GM19397 (cell line): Measurements from ENCODE around the gene ITPR3.
A peak's percentile ranks its signal among the peaks of the same experiment; 100 is the strongest.
"Not testable (repeated sequence)": the region's sequence is repeated elsewhere in the genome, so short reads cannot be mapped to it uniquely, and the experiment has no call there.

Experiments
- ATAC-seq: cut with Tn5 transposase; IDR thresholded peaks from one replicate; pipeline ENCODE4 v1.9.1; 2021; ENCODE audit warnings: mild to moderate bottlenecking, moderate library complexity; ENCODE audit not compliant: unreplicated experiment

The ITPR3 gene

DNA sequence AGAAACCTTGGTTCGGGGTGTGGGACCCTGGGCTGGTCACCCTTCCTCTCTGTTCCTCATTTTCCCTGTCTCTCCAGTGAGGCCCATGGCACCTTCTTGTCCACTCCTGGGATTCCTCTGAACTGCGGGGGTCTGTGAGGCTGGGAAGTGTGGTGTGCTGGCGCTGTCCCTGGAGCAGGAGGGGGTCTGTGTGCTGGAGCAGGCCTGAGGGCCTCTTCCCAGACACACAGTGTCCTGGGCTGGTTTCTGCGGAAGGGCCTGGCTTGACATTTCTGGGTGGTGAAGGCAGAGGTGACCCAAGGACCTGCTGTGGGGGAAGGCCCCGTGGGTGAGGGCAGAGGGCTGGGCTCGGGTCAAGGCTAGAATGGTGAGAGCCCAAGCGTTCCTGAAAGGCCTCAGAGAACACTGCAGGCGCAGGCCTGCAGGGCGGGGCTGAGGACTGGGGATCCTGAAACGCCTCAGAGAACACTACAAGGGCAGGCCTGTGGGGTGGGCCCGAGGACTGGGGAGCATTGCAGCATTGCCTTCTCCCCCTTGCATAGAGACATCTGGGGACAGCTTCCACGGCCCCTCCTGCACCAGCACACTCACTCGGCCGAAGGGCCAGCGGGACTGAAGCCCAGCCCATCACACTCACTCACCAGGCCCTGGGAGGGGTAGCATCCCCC is 30.5 kb upstream of the ITPR3 start:
- ATAC-seq: no peak

DNA sequence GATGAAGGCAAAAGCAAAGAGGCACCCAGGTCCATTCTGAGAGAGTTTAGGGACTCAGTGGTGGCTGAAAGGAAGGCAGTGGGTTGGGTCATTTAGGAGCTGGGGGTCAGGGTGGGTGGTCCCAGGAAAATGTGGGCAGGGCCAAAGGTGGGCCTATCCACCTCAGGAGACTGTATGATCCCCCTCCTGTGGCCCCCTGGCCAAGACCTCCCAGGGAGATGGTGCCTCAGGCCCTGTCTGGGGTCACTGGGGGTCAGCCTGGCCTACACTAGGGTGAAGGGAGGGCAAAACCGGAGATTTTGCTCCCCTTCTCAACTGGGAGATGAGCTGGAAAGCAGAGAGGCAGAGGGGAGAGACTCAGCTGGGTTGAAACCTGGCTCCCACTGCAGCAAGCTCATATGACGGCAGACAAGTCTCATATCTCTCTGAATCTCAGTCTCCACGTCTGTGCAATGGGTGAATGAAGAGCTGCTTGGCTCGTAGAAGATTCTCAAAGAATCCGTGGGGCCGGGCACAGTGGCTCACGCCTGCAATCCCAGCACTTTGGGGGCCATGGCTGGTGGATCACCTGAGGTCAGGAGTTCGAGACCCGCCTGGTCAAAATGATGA is 29.6 kb upstream of the ITPR3 start:
- no peak for ATAC-seq

DNA sequence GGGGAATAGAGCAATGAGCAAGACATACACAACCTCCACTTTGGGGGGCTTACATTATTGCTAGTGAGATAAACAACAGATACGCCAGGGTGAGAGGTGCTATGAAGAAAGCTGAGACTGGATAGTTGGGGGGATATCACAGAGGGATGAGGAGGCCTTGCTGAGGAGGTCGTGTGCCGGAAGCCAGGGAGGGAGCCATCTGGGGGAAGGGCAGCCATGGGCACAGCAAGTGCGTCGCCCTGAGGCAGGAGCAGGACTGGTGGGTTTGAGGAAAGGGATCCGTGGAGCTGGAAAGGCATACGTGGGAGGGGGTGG is 28.9 kb upstream of the ITPR3 start:
- ATAC-seq: no peak

DNA sequence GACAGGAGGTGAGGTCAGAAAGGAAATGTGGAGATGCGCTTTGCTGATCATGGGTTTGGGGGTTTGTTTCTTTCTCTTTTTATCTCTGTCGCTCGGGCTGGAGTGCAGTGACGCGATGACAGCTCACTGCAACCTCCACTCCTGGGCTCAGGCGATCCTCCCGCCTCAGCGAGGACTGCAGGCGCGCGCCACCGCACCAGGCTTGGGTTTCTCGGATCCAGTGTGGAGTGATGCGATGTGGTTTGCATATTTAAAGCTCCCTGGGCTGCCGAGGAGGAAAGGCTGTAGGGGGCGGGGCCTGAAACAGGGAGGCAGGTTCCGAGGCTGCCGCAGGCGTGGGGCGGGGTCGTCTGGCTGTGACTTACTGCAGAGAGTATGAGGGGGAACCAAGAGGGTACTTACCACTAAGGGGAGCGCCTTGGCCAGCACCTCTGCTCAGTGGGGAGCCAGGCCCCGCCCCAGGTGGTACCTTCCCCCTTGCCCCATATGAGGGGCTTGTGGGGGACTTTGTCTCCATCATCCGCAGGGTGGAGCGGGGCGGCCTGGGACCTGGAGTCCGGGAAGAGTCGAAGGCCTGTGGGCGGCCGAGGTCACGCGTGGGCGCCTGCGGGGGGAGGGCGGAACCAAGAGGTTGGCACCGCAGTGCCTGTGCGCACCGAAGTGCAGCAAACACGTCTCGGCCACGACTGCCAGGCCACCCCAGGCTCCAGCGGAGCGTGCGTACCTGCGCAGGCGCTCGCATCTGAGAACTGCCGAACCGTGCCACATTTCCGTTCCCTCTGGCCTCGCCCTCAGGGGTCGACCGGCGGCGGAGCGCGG is 28.3 kb upstream of the ITPR3 start:
- ATAC-seq: peak; percentile 47

DNA sequence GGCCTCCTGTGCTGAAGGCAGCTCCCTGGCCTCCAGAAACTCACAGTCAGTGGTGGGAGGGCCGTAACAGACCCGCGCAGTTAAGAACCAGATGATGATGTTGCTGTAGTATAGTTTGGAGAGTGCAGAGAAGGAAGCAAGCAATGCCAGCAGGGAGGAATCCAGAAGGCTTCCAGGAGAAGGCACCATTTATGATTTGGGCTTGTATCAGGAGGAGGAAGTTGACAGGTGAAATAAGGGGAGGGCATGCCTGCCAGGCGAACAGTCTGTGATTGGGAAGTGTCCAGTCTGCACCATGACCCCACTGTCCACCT is 27.8 kb upstream of the ITPR3 start:
- no peak for ATAC-seq

DNA sequence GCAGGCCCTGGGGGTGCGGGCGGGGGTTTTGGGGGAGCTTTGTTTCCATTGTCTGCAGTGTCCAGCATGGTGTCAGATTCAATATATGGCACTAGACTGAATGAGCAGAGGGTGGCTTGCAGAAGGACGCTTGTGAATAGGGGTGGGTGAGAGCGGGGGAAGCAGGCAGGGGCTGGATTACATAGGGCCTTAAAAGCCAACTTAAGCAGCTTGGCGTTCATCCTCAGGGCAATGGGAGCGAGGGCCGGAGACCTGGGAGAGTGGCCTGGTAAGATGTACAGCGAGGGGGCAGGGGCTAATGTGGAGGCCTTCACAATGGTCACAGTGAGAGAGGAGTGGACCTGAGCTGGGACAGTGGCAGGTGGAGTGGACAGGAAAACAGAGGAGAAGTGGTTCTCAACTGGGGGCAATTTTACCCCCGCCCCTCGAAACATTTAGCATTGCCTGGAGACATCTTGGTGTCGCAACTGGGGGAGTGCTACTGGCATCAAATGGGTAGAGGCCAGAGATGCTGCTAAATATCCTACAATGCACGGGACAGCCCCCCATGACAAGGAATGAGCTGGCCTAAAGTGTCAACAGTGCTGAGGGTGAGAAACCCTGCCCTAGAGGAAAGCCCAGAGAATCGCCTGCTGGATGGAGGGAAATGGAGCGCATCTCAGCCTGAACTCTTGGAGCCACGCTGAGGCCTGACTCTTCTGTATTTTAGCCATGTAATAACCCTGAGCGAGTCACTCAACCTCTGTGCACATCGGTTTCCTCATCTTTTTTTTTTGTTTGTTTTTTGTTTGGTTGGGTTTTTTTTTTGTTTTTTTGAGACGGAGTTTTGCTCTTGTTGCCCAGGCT is 25.9 kb upstream of the ITPR3 start:
- no peak for ATAC-seq

DNA sequence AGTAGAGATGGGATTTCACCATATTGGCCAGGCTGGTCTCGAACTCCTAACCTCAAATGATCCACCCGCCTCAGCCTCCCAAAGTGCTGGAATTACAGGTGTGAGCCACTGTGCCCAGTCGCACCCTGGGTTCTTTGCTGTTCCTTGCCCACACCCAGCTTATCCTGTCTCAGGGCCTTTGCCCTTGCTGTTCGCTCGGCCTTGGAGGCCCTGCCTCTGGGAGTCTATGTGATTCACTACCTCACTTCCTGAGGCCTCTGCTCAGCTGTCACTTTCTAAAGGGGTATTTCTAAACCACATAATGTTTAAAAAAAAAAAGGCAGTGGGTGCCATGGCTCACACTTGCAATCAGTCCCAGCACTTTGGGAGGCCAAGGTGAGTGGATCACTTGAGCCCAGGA is 24.2 kb upstream of the ITPR3 start:
- not testable (repeated sequence) for ATAC-seq

DNA sequence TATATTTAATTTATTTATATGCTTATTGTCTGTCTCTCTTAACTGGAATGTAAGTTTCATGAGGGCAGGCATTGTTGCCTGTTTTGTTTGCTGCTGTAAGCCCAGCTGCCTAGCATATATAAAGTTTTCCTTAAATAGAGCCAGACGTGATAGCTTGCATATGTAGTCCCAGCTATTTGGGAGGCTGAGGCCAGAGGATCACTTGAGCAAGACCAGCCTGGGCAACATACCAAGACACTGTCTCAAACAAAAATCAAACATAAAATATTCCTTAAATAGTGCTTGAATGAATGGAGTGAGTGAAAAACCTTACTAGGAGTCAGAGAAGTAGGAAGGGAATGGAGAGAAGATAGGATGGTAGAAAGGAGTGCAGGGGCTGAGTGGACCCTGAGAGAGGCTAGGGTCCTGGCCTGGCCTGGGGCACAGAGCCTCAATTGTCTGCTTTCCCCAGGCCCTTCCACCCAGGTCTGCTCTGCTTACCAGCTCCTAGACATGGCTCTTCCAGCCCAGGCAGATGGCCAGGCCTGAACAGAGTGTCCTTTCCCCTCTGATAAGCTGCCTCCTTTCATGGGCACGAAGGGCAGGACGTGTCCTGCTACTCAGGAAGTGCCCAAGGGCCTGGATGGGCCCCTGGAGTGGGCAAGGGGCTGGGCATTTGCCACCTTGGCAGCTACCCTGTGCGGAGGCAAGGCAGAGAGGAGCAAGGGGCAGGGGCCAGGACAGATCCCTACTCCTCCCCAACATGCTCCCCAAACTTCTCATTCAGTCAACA is 23.4 kb upstream of the ITPR3 start:
- ATAC-seq: no peak

DNA sequence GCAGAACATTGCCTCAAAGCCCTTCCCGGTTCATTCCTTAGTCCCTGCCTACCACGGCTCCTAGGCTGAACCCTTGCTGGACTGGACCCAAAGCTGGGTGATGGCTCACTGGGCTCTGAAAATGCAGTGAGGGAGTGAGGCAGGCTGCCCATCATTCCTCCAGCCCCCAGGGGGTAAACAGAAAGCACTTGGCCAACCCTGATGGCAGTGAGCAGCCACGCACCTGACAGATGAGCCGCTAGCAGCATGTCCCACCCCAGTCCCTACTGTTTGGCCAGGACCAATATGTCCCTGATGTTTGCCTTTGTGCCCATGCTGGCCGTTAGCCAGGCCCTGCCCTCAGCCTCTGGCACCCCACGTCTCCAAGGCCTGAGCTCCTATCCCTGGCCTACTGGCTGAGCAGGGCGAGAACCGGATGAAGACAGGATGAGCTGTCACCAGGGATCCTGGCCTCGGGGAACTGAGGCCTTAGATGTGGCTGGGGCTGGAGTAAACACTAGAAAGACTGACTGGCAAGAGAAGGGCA is 21.6 kb upstream of the ITPR3 start:
- ATAC-seq: no peak

DNA sequence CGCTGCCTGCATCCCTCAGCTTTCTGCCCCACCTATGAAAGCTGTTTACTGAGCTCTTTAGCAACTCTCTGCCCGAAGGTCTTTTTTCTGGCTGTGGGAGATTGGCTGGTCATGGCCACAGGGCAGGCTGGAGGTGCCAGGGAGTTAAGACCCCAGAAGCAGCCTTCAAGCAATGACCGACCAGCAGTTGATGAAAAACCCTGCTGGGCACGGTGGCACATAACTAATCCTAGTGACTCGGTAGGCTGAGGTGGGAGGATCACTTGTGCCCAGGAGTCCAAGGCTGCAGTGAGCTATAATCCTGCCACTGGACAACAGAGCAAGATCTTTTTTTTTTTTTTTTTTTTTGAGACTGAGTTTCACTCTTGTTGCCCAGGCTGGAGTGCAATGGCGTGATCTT is 20.4 kb upstream of the ITPR3 start:
- no peak for ATAC-seq

DNA sequence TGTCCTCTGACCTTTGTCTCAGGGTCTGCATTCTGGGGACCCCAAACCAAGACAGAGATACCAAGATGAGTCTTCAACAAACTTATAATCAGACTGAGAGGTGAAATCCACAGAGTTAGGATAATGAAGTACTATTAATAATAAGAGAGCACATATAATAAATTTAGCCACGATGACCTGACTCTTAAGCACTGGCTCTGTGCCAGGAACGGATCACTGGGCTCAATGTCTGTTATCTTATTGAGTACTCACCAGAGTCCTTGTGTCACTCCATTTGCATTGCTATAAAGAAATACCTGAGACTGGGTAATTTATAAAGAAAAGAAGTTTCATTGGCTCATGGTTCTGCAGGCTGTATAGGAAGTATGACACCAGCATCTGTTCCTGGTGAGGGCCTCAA is 18.9 kb upstream of the ITPR3 start:
- no peak for ATAC-seq

DNA sequence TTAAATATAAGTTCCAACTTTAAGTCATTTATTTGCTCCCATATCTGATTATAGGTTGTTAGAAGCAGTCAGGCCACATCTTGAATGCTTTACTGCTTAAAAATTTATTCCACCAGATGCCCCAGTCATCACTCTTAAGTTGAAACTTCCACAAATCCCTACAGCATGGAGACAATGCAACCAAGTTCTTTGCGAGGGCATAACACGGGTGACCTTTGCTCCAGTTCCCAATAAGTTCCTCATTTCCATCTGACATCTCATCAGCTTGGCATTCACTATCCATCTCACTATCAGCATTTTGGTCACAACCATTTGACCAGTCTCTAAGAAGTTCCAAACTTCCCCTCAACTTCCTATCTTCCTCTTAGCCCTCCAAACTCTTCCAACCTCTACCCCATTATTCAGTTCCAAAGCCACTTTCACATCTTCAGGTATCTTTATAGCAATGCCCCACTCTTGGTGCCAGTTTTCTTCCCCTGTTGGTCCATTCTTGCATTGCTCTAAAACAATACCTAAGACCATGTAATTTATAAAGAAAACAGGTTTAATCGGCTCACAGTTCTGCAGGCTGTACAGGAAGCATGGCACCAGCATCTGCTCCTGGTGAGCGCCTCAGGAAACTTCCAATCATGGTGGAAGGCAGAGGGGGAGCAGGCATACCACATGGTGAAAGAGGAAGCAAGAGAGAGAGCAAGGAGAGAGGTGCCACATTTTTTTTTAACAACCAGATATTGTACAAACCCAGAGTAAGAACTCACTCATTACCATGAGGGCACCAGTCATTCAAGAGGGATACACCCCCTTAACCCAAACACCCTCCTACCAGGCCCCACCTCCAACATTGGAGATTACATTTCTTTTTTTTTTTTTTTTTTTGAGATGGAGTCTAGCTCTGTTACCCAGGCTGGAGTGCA is 15.9 kb upstream of the ITPR3 start:
- ATAC-seq: no peak

DNA sequence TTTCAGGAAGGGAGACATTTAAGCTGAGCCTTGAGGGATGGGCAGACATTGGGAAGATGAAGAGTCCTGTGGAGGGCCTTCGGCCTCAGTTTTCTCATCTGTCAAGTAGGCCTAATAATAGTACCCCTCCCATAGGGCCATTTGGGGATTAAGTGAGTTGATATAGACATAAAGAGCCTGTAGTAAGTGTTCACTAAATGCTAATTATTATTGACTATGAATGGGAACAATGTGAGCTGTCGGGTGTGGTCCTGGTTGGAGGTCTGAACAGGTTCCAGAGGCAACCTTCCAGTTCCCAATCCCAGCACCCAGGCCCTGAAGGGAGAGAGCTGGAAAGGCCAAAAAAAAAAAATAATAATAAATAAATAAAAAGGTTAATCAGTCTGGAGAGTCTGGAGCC is 14.5 kb upstream of the ITPR3 start:
- ATAC-seq: no peak

DNA sequence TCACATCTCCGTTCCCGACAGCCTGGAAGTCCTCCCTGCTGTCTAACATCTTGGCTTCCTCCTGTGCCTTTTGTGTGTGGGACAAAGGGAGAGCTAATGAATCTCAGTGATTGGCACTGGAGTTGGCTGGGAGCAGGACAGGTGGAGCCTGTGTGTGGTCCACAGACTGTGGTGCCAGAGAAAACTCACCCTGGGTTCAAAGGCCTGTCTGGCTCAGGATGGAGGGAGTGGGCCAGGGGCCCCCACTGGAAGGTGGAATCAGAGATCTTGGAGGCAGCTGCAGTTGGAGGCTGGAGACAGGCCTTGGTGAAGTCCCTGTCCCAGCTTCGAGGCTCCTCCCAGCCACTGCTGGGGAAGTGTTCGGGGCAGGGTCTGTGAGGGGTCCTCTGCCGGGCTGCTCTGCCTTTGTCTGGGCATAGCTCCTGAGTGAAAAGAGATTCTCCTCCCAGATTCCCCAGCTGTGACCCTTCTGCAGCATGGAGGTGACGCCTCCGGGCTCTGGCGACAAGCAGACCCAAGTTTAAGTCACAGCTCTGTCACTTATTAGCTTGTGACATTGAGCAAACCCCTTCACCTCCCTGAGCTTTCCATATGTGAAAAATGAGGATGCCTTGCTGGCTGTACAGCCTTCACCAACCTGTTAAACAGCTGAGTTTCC is 13.9 kb upstream of the ITPR3 start:
- no peak for ATAC-seq

DNA sequence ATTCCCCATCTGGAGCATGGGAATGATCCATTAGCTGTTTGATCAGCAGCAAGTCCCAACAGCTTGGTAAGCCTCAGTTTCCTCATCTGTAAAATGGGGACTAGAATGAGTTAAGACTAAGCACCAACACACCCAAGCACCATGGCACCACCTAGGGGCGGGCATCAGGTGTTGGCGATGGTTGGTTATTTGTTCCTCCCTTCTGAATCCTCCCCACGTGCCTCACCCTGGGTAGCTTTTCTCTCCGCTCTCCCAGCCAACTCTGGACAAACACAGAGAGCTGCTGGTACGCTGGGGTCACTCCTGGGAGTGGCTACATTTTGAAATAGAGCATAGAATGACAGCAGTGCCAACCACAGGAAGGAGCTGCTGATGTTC is 13.3 kb upstream of the ITPR3 start:
- no peak for ATAC-seq

DNA sequence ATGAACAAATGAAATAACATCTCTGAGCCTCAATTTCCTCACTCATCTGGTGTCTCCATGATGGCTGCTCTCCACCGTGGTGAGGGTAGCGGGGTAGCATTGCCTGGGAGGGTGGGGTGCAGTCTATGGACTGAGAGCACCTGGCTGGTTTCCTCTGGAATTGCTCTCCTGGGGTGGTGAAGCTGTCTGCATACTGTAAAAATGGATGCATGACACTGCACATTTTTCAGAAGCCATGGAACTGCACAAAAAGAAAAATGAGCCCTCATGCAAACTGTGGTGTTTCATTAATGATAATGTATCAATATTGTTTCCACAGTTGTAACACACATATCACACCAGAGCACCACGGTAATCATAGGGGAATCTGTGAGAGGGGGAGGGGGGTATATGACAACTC is 12.1 kb upstream of the ITPR3 start:
- no peak for ATAC-seq

DNA sequence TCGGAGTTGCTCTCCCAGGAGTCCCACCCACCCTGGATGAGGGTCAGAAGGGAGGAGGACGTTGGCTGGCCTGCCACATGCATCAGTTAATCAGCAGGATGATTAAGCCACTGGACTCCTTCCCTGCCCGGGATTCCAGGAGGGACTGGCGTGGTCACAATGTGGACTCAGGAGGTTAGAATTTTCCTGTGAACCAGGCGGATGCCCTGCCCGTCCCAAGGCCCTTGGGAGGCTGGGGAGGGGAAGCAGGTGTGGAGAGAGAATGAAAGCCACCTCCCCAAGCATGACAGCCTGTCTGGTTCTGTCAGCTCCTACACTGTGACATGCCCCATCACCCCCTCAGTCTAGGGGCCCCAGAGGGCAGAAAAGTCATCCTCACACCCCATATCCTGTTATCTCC is 11.6 kb upstream of the ITPR3 start:
- ATAC-seq: no peak

DNA sequence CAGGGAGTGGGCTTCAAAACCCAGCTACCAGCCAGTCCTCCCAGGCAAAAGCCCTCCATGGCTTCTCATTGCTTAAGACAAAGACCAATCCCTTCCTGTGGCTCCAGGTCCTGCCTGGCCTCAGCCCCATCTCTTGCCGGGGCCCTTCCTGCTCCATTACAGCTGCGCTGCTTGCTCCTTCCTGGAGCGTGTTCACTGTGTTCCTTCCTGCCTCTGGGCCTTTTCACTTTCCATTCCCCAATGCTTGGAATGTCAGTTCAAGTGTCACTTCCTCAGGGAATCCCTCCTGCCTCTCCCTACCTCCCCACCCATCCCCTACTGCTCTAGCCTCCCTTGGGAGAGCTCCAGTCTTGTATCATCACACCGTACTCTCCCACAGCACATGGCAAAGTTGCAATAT is 11.1 kb upstream of the ITPR3 start:
- no peak for ATAC-seq
